Liver (tissue), 3 donors: ENCODE measurements around the gene SPTBN4.

Source experiments
- ATF3 ChIP-seq: IDR thresholded peaks from 2 replicates; pipeline ENCODE4 v1.6.1; 2016; ENCODE audit warnings: antibody characterized with exemption
- CTCF ChIP-seq: fragments of 150-350 bp; IDR thresholded peaks from 2 replicates; pipeline ENCODE4 v1.5.1; 2017; ENCODE audit warnings: improper control_type of control experiment, low read depth, low read length; ENCODE audit not compliant: missing input control
- MAX ChIP-seq: IDR thresholded peaks from 2 replicates; pipeline ENCODE4 v1.6.1; 2016; ENCODE audit warnings: antibody characterized with exemption
- RAD21 ChIP-seq, 2 donors: IDR thresholded peaks; 2 replicates each; pipeline ENCODE4 v1.6.1; 2016; ENCODE audit warnings: antibody characterized with exemption in 2 of 2, mild to moderate bottlenecking in 2 of 2
- REST ChIP-seq: IDR thresholded peaks from 2 replicates; pipeline ENCODE4 v1.6.1; 2016; ENCODE audit warnings: antibody characterized with exemption, mild to moderate bottlenecking
- SP1 ChIP-seq: IDR thresholded peaks from 2 replicates; pipeline ENCODE4 v1.6.1; 2018; ENCODE audit warnings: antibody characterized with exemption, mild to moderate bottlenecking
- TAF1 ChIP-seq: conservative IDR thresholded peaks from 2 replicates; pipeline ENCODE4 v1.6.1; 2016; ENCODE audit warnings: antibody characterized with exemption, mild to moderate bottlenecking
- YY1 ChIP-seq: IDR thresholded peaks from 2 replicates; pipeline ENCODE4 v1.6.1; 2016; ENCODE audit warnings: antibody characterized with exemption, mild to moderate bottlenecking
- donor health status: healthy.
- donor health status: healthy.

- TF ChIP-seq YY1, result no peak
- TF ChIP-seq CTCF, result no peak
- no peak for TF ChIP-seq ATF3
- TF ChIP-seq RAD21 (IDR thresholded peaks at IDR 0.05), result no peak
- TF ChIP-seq TAF1, result no peak
- TF ChIP-seq REST, result no peak
- TF ChIP-seq SP1, result no peak
- no peak for TF ChIP-seq MAX
Measured at GRCh38 chr19:40621283-40621682, 154.5 kb downstream of the SPTBN4 start.
